Activated naive CD8-positive, alpha-beta T cell treated with anti-CD3 and anti-CD28 coated beads for 36 hours (primary cell): ENCODE measurements around the gene TBC1D32. TPM values are rescaled to one million over a fixed set of nuclear protein-coding genes. Genes with fewer than 3 reads are reported as not detected.
"Not testable (repeated sequence)": the region's sequence is repeated elsewhere in the genome, so short reads cannot be mapped to it uniquely, and the experiment has no call there.

Experiments
- DNase-seq: peaks from one replicate; pipeline ENCODE4 v3.0.0; 2021
- H3K27ac Mint-ChIP-seq: one replicate; pipeline ENCODE4 v1.8.0; 2022; ENCODE audit warnings: mild to moderate bottlenecking, moderate library complexity, mixed read lengths
- H3K27me3 Mint-ChIP-seq: one replicate; pipeline ENCODE4 v1.8.0; 2022; ENCODE audit warnings: mild to moderate bottlenecking, mixed read lengths
- H3K36me3 Mint-ChIP-seq: one replicate; pipeline ENCODE4 v1.8.0; 2021; ENCODE audit warnings: mild to moderate bottlenecking, mixed read lengths
- H3K4me1 Mint-ChIP-seq: one replicate; pipeline ENCODE4 v1.8.0; 2021; ENCODE audit warnings: mixed read lengths
- H3K4me3 Mint-ChIP-seq: one replicate; pipeline ENCODE4 v1.8.0; 2022; ENCODE audit warnings: mild to moderate bottlenecking, moderate library complexity, mixed read lengths
- H3K9me3 Mint-ChIP-seq: one replicate; pipeline ENCODE4 v1.8.0; 2022; ENCODE audit warnings: mixed read lengths
- total RNA-seq, 2 experiments: library from RNA; stranded (reverse); gene quantifications; one replicate each; pipeline ENCODE4 v1.2.3, GENCODE V29; 2021

The TBC1D32 gene
- total RNA-seq, 2 experiments from 2014 or later, result 6.7 to 7.0 TPM

GRCh38 chr6:121338956-121339355, 4.7 kb upstream of the TBC1D32 start:
- peaks cover 5% of the 10 kb centered on the region for H3K4me1 Mint-ChIP-seq
- H3K9me3 Mint-ChIP-seq, result no peaks in the 10 kb centered on the region
- no peak overlapping the region for H3K4me3 Mint-ChIP-seq
- DNase-seq, result no peak
- H3K27ac Mint-ChIP-seq, result no peak overlapping the region
- no peaks in the 10 kb centered on the region for H3K36me3 Mint-ChIP-seq
- H3K27me3 Mint-ChIP-seq, result peaks cover 19% of the 10 kb centered on the region

- Mint-ChIP-seq H3K27ac (no peak overlapping the region), H3K27me3 (peaks cover 16% of the 10 kb centered on the region), H3K4me1 (peaks cover 6% of the 10 kb centered on the region), H3K36me3 (peaks cover under 1% of the 10 kb centered on the region), H3K4me3 (no peak overlapping the region), H3K9me3 (no peaks in the 10 kb centered on the region)
- no peak for DNase-seq
Measured at GRCh38 chr6:121338366-121338765, 4.1 kb upstream of the TBC1D32 start.

GRCh38 chr6:121335087-121336008, 1.1 kb upstream of the TBC1D32 start:
- H3K27ac Mint-ChIP-seq, result peak overlapping the region; percentile 97
- peak overlapping the region; percentile 89 for H3K4me3 Mint-ChIP-seq
- H3K36me3 Mint-ChIP-seq, result peaks cover 4% of the 10 kb centered on the region
- peaks cover 31% of the 10 kb centered on the region for H3K4me1 Mint-ChIP-seq
- DNase-seq, result no peak
- peaks cover 6% of the 10 kb centered on the region for H3K27me3 Mint-ChIP-seq
- H3K9me3 Mint-ChIP-seq, result no peaks in the 10 kb centered on the region

- H3K36me3 Mint-ChIP-seq, DNase-seq, H3K9me3 Mint-ChIP-seq, H3K27me3 Mint-ChIP-seq: not testable (repeated sequence)
- Mint-ChIP-seq H3K27ac (peak overlapping the region; percentile 97), H3K4me1 (peaks cover 34% of the 10 kb centered on the region), H3K4me3 (peak overlapping the region; percentile 89)
Measured at GRCh38 chr6:121333694-121334093, 586 bp downstream of the TBC1D32 start.

- Mint-ChIP-seq H3K27me3 (peaks cover 3% of the 10 kb centered on the region), H3K4me1 (peaks cover 34% of the 10 kb centered on the region), H3K27ac (peak overlapping the region; percentile 29)
Measured at GRCh38 chr6:121333196-121333595, 1.1 kb downstream of the TBC1D32 start.

GRCh38 chr6:121330516-121330915, 3.8 kb downstream of the TBC1D32 start:
- Mint-ChIP-seq H3K4me3 (no peak overlapping the region), H3K27ac (no peak overlapping the region), H3K4me1 (peaks cover 39% of the 10 kb centered on the region), H3K36me3 (peaks cover 10% of the 10 kb centered on the region), H3K27me3 (no peaks in the 10 kb centered on the region), H3K9me3 (no peaks in the 10 kb centered on the region)
- DNase-seq, result no peak

More at GRCh38 chr6:121333196-121333595, 1.1 kb downstream of the TBC1D32 start:
- H3K9me3 Mint-ChIP-seq, result no peaks in the 10 kb centered on the region
- H3K4me3 Mint-ChIP-seq, result peak overlapping the region; percentile 89
- H3K36me3 Mint-ChIP-seq, result peaks cover 4% of the 10 kb centered on the region
- DNase-seq, result no peak

GRCh38 chr6:121321282-121321681, 13.0 kb downstream of the TBC1D32 start:
- Mint-ChIP-seq H3K4me3 (no peak overlapping the region), H3K27ac (no peak overlapping the region), H3K27me3 (no peaks in the 10 kb centered on the region), H3K4me1 (peaks cover 13% of the 10 kb centered on the region), H3K9me3 (no peaks in the 10 kb centered on the region), H3K36me3 (peaks cover 17% of the 10 kb centered on the region)
- no peak for DNase-seq

- peaks cover 4% of the 10 kb centered on the region for H3K4me1 Mint-ChIP-seq
- H3K27ac Mint-ChIP-seq, result no peak overlapping the region
- no peaks in the 10 kb centered on the region for H3K9me3 Mint-ChIP-seq
- no peak for DNase-seq
- no peaks in the 10 kb centered on the region for H3K27me3 Mint-ChIP-seq
- no peak overlapping the region for H3K4me3 Mint-ChIP-seq
- H3K36me3 Mint-ChIP-seq, result peaks cover 12% of the 10 kb centered on the region
Measured at GRCh38 chr6:121319603-121320002, 14.7 kb downstream of the TBC1D32 start.

GRCh38 chr6:121319112-121319553, 15.1 kb downstream of the TBC1D32 start:
- no peaks in the 10 kb centered on the region for H3K27me3 Mint-ChIP-seq
- H3K36me3 Mint-ChIP-seq, result peaks cover 12% of the 10 kb centered on the region
- no peak overlapping the region for H3K4me3 Mint-ChIP-seq
- DNase-seq, result no peak
- no peaks in the 10 kb centered on the region for H3K9me3 Mint-ChIP-seq
- H3K4me1 Mint-ChIP-seq, result peaks cover 4% of the 10 kb centered on the region
- H3K27ac Mint-ChIP-seq, result no peak overlapping the region

GRCh38 chr6:121314381-121315112, 19.7 kb downstream of the TBC1D32 start:
- Mint-ChIP-seq H3K4me3 (no peak overlapping the region), H3K36me3 (peaks cover 14% of the 10 kb centered on the region), H3K4me1 (no peaks in the 10 kb centered on the region), H3K27me3 (no peaks in the 10 kb centered on the region), H3K27ac (no peak overlapping the region), H3K9me3 (peaks cover 3% of the 10 kb centered on the region)
- no peak for DNase-seq

- not testable (repeated sequence) for DNase-seq, H3K4me1 Mint-ChIP-seq, H3K27ac Mint-ChIP-seq, H3K4me3 Mint-ChIP-seq, H3K9me3 Mint-ChIP-seq, H3K27me3 Mint-ChIP-seq
- peaks cover 14% of the 10 kb centered on the region for H3K36me3 Mint-ChIP-seq
Measured at GRCh38 chr6:121311814-121312213, 22.5 kb downstream of the TBC1D32 start.

GRCh38 chr6:121310495-121310894, 23.8 kb downstream of the TBC1D32 start:
- Mint-ChIP-seq H3K27me3 (no peaks in the 10 kb centered on the region), H3K9me3 (peaks cover 3% of the 10 kb centered on the region), H3K4me1 (no peaks in the 10 kb centered on the region), H3K36me3 (peaks cover 11% of the 10 kb centered on the region), H3K27ac (no peak overlapping the region), H3K4me3 (no peak overlapping the region)
- no peak for DNase-seq

GRCh38 chr6:121309768-121310469, 24.4 kb downstream of the TBC1D32 start:
- H3K27me3 Mint-ChIP-seq, result no peaks in the 10 kb centered on the region

GRCh38 chr6:121305957-121306607, 28.2 kb downstream of the TBC1D32 start:
- Mint-ChIP-seq H3K27me3 (no peaks in the 10 kb centered on the region), H3K9me3 (peaks cover 2% of the 10 kb centered on the region), H3K4me1 (peaks cover 4% of the 10 kb centered on the region), H3K27ac (no peak overlapping the region), H3K4me3 (no peak overlapping the region), H3K36me3 (peaks cover 5% of the 10 kb centered on the region)
- no peak for DNase-seq

More at GRCh38 chr6:121309768-121310469, 24.4 kb downstream of the TBC1D32 start:
- Mint-ChIP-seq H3K9me3 (peaks cover 3% of the 10 kb centered on the region), H3K4me3 (no peak overlapping the region), H3K36me3 (peaks cover 11% of the 10 kb centered on the region), H3K4me1 (no peaks in the 10 kb centered on the region), H3K27ac (no peak overlapping the region)
- DNase-seq, result no peak
